GM23248 (cell line): ENCODE measurements around the gene GPHN.

Experiments used
- EZH2 ChIP-seq: fragments of 200-600 bp; sonication (generic); IDR thresholded peaks from 2 replicates; pipeline ENCODE4 v1.6.1; 2018; ENCODE audit warnings: antibody characterized with exemption, mild to moderate bottlenecking; ENCODE audit not compliant: insufficient read depth, poor library complexity, severe bottlenecking
- EZH2phosphoT487 ChIP-seq: fragments of 200-600 bp; sonication (generic); IDR thresholded peaks from 2 replicates; pipeline ENCODE4 v1.6.1; 2018; ENCODE audit warnings: antibody characterized with exemption, moderate library complexity, mild to moderate bottlenecking, low read depth; ENCODE audit not compliant: insufficient read depth

DNA sequence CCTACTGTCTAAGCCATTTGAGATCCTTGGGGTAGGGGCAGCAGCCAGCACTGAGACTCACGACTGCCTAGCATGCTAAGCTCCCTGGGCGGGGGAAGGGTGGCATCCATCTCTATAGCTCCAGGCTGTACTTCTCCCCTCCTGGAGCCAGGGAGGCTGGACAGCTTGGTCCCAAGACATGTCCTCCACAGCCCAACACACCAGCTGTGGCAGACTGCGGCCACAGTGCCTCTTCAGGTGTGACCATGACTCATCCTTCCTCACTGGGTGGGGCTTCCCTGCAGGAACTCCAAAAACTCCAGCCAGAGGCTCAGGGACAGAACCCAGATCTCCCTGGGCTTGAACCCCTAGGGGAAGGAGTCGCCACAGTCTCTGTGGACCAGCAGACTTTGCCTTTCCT lies 193.9 kb downstream of the GPHN start:
- TF ChIP-seq EZH2phosphoT487 (no peak), EZH2 (no peak)
